ENCODE data around the gene CTSZ.

GRCh38 chr20:59044295-59044694 lies 37.2 kb upstream of the CTSZ start:
- TF ChIP-seq POLR2A (IDR thresholded peaks at IDR 0.05) (no peak), CTCF (IDR thresholded peaks at IDR 0.05) (no peak), POLR2AphosphoS5 (IDR thresholded peaks at IDR 0.05) (no peak), EP300 (IDR thresholded peaks at IDR 0.05; ENCODE audit: low read depth) (no peak)

Measured in transverse colon (tissue), 4 donors.